HL-60 (cell line): ENCODE data around the gene TBX3.

ENCODE experiments used
- CTCF ChIP-seq: IDR thresholded peaks from one replicate; pipeline ENCODE4 v1.5.1; 2011; ENCODE audit warnings: low read length, control low read depth, inconsistent platforms; ENCODE audit not compliant: insufficient read depth
- TF ChIP-seq, protein P1 (sequence below): IDR thresholded peaks from 2 replicates; pipeline ENCODE4 v1.6.1; 2012; ENCODE audit warnings: low read depth; ENCODE audit not compliant: insufficient replicate concordance

- no peak for TF ChIP-seq CTCF
- TF ChIP-seq, protein P1, sequence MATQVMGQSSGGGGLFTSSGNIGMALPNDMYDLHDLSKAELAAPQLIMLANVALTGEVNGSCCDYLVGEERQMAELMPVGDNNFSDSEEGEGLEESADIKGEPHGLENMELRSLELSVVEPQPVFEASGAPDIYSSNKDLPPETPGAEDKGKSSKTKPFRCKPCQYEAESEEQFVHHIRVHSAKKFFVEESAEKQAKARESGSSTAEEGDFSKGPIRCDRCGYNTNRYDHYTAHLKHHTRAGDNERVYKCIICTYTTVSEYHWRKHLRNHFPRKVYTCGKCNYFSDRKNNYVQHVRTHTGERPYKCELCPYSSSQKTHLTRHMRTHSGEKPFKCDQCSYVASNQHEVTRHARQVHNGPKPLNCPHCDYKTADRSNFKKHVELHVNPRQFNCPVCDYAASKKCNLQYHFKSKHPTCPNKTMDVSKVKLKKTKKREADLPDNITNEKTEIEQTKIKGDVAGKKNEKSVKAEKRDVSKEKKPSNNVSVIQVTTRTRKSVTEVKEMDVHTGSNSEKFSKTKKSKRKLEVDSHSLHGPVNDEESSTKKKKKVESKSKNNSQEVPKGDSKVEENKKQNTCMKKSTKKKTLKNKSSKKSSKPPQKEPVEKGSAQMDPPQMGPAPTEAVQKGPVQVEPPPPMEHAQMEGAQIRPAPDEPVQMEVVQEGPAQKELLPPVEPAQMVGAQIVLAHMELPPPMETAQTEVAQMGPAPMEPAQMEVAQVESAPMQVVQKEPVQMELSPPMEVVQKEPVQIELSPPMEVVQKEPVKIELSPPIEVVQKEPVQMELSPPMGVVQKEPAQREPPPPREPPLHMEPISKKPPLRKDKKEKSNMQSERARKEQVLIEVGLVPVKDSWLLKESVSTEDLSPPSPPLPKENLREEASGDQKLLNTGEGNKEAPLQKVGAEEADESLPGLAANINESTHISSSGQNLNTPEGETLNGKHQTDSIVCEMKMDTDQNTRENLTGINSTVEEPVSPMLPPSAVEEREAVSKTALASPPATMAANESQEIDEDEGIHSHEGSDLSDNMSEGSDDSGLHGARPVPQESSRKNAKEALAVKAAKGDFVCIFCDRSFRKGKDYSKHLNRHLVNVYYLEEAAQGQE, result no peak
These were observed 42.2 kb upstream of the TBX3 start for GRCh38 chr12:114726092-114726710.
